Activated T-helper 2 cell treated with anti-CD3 and anti-CD28 coated beads, Interferon-gamma antibody, Interleukin-2, Interleukin-4, amounts not matched to agents 10 μg/mL and 5 μg/mL and 100 μg/mL, durations not matched to agents 14 hours and 24 hours and 36 hours (primary cell): Measurements from ENCODE around the gene BATF3. TPM values are rescaled to one million over a fixed set of nuclear protein-coding genes. Genes with fewer than 3 reads are reported as not detected.
"Not testable (repeated sequence)": the region's sequence is repeated elsewhere in the genome, so short reads cannot be mapped to it uniquely, and the experiment has no call there.

Experiments used
- DNase-seq: peaks from one replicate; pipeline ENCODE4 v3.0.0; 2021; ENCODE audit warnings: low spot score
- H3K27ac Mint-ChIP-seq: one replicate; pipeline ENCODE4 v1.8.0; 2021; ENCODE audit warnings: mixed read lengths
- H3K27me3 Mint-ChIP-seq: one replicate; pipeline ENCODE4 v1.8.0; 2021; ENCODE audit warnings: low read depth, mixed read lengths
- H3K36me3 Mint-ChIP-seq: one replicate; pipeline ENCODE4 v1.8.0; 2021; ENCODE audit warnings: low read depth, mixed read lengths
- H3K4me1 Mint-ChIP-seq: one replicate; pipeline ENCODE4 v1.8.0; 2021; ENCODE audit warnings: low read depth, mixed read lengths
- H3K4me3 Mint-ChIP-seq: one replicate; pipeline ENCODE4 v1.8.0; 2021; ENCODE audit warnings: low read depth, mild to moderate bottlenecking, moderate library complexity, mixed read lengths
- H3K9me3 Mint-ChIP-seq: one replicate; pipeline ENCODE4 v1.8.0; 2021; ENCODE audit warnings: mixed read lengths
- intact Hi-C: fragments of 100-400 bp; cut with micrococcal nuclease; formaldehyde crosslinking; loops from one replicate; pipeline ENCODE4 v1.15.1; 2023
- total RNA-seq: library from RNA; stranded (reverse); gene quantifications from 2 replicates; pipeline ENCODE4 v1.2.3, GENCODE V29; 2022

The BATF3 gene
- total RNA-seq = 246 and 249 TPM in 2 replicates

DNA sequence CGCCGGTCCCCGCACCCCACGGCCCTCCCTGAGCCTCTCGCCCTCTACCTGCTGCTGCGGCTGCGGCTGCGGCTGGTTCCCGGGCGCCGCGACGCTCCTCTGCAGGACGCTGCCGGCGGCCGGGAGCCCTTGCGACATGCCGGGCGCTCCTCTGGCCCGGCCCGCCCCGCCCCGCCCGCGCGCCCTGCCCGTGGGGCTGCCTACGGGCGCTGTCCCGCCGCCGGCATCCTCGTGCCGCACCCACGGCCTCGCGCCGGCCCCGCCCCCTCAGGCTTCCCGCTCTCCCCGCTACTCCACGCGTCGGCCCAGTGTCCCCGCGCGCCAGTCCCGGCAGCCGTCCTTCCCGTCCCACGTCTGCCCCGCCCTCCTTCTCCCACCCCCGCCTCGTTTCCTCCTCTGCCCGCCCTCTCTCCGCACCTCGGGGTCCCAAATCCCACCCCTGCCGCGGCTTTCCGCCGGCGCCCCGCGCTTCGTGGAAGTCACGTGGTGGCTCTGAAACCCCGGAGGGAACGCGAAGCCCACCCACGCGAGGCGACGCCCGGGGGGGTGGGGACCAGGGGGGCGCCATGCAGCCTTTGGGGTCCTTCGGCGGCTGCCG, at the start of gene BATF3:
TSS of gene BATF3 (minus strand) at position 216 of the 598 bp plus-strand sequence. CDS start at position 138, 78 bp downstream.
- Mint-ChIP-seq H3K27me3 (no peaks in the 10 kb centered on the region), H3K36me3 (peaks cover 36% of the 10 kb centered on the region), H3K9me3 (no peaks in the 10 kb centered on the region)

DNA sequence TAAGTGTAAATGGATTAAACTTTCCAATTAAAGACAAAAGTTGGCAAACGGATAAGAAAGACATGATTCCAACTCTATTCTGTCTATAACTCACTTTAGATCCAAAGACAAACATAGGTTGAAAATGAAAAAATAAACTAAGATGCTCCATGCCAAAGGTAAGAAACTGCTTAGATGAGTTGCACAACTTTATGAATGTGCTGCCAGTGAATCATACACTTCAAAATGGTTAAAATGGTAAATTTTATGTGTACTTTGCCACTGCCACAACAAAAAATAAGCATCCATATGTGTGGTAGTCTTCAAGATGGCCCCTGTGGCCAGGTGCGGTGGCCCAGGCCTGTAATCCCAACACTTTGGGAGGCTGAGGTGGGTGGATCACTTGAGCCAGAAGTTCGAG, 46.9 kb upstream of the BATF3 start:
- Mint-ChIP-seq H3K4me3 (no peak overlapping the region), H3K27me3 (no peaks in the 10 kb centered on the region), H3K36me3 (peaks cover 51% of the 10 kb centered on the region), H3K9me3 (peaks cover 16% of the 10 kb centered on the region), H3K4me1 (peaks cover 35% of the 10 kb centered on the region), H3K27ac (no peak overlapping the region)
- no peak for DNase-seq
- intact Hi-C loops = no loop called here

More for the DNA sequence above, at the start of gene BATF3:
- intact Hi-C loops = loop anchor here (1.0 to 5.0 kb wide), 6 partner anchors 13 to 159 kb away; partner anchors contain the start of genes ATF3 and FLVCR1
- peak within 1 kb of the TSS; percentile 85 for H3K27ac Mint-ChIP-seq
- peaks cover 70% of the 10 kb centered on the region for H3K4me1 Mint-ChIP-seq
- H3K4me3 Mint-ChIP-seq = peak within 1 kb of the TSS; percentile 90
- DNase-seq = no peak

DNA sequence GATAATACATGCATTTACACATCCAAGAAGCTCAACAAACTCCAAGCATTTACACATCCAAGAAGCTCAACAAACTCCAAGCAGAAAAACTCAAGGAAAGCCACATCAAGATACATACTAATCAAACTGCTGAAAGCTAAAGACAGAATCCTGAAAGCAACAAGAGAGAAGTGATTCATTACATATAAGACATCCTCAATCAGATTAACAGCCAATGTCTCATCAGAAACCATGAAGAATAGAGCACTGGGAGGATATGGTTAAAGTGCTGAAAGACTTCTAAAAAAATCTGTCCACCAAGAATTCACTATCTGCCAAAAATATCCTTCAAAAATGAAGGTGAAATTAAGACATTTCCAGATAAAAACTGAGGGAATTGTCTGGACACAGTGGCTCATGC, 45.7 kb upstream of the BATF3 start:
- Mint-ChIP-seq H3K27me3 (no peaks in the 10 kb centered on the region), H3K9me3 (peaks cover 22% of the 10 kb centered on the region), H3K36me3 (peaks cover 57% of the 10 kb centered on the region), H3K27ac (peak overlapping the region; percentile 42), H3K4me1 (peaks cover 43% of the 10 kb centered on the region), H3K4me3 (no peak overlapping the region)
- intact Hi-C loops = no loop called here
- no peak for DNase-seq

- peaks cover 22% of the 10 kb centered on the region for H3K9me3 Mint-ChIP-seq
- H3K4me1 Mint-ChIP-seq = peaks cover 47% of the 10 kb centered on the region
- H3K36me3 Mint-ChIP-seq = peaks cover 58% of the 10 kb centered on the region
- H3K4me3 Mint-ChIP-seq = no peak overlapping the region
- intact Hi-C loops = no loop called here
- DNase-seq = no peak
- peak overlapping the region; percentile 21 for H3K27ac Mint-ChIP-seq
- no peaks in the 10 kb centered on the region for H3K27me3 Mint-ChIP-seq
These were observed 44.3 kb upstream of the BATF3 start for GRCh38 chr1:212743901-212744475.

DNA sequence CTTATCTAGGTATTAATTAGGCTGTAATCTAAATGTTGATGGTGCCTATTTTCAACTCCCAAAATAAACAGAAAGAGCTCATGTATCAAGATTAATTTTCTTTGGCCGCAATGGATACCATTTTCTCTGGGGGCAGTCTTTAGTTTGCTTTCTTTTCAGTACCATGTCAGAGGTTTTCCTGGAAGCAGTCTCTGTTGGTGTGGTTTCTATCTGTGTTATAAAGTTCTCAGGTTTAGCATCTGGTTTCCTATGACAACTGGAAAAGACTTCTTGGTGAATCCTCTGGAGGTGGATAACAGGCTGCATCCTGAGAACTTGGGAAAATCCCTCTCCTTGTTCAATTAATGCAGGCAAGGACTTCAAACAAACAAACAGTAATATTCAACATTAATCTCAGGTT, 38.7 kb upstream of the BATF3 start:
- H3K4me3 Mint-ChIP-seq = no peak overlapping the region
- intact Hi-C loops = loop anchor here (1.0 kb wide), 1 partner anchor 16 kb away; no protein-coding TSS in a partner anchor

GRCh38 chr1:212737559-212737958, 37.9 kb upstream of the BATF3 start:
- intact Hi-C loops = no loop called here
- H3K4me3 Mint-ChIP-seq = no peak overlapping the region
- H3K4me1 Mint-ChIP-seq = peaks cover 40% of the 10 kb centered on the region
- H3K9me3 Mint-ChIP-seq = peaks cover 15% of the 10 kb centered on the region
- H3K27ac Mint-ChIP-seq = no peak overlapping the region
- DNase-seq = no peak
- H3K27me3 Mint-ChIP-seq = no peaks in the 10 kb centered on the region
- peaks cover 41% of the 10 kb centered on the region for H3K36me3 Mint-ChIP-seq

More for the DNA sequence above, 38.7 kb upstream of the BATF3 start:
- H3K9me3 Mint-ChIP-seq = peaks cover 15% of the 10 kb centered on the region
- H3K27me3 Mint-ChIP-seq = no peaks in the 10 kb centered on the region
- H3K27ac Mint-ChIP-seq = peak overlapping the region; percentile 88
- peaks cover 41% of the 10 kb centered on the region for H3K36me3 Mint-ChIP-seq
- no peak for DNase-seq
- peaks cover 40% of the 10 kb centered on the region for H3K4me1 Mint-ChIP-seq

DNA sequence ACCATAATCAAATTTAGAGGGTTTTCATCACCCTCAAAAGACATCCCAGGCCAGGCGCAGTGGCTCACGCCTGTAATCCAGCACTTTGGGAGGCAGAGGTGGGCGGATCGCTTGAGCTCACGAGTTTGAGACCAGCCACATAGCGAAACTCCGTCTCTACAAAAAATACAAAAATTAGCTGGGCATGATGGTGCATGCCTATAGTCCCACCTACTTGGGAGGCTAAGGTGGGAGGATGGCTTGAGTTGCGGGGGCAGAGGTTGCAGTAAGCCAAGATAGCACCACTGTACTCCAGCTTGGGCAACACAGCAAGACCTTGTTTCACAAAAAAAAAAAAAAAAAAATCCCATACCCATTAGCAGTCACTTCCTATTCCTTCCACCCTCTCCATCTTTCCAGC, 33.5 kb upstream of the BATF3 start:
- H3K27ac Mint-ChIP-seq = no peak overlapping the region
- no peak overlapping the region for H3K4me3 Mint-ChIP-seq
- H3K4me1 Mint-ChIP-seq = peaks cover 31% of the 10 kb centered on the region
- H3K27me3 Mint-ChIP-seq = no peaks in the 10 kb centered on the region
- no peaks in the 10 kb centered on the region for H3K9me3 Mint-ChIP-seq
- intact Hi-C loops = no loop called here
- H3K36me3 Mint-ChIP-seq = peaks cover 17% of the 10 kb centered on the region
- no peak for DNase-seq

- intact Hi-C loops = no loop called here
- peaks cover 33% of the 10 kb centered on the region for H3K4me1 Mint-ChIP-seq
These were observed 32.0 kb upstream of the BATF3 start for GRCh38 chr1:212731630-212732029.

GRCh38 chr1:212728606-212729005, 29.0 kb upstream of the BATF3 start:
- Mint-ChIP-seq H3K27ac (peak overlapping the region; percentile 72), H3K36me3 (peaks cover 35% of the 10 kb centered on the region), H3K4me1 (peaks cover 44% of the 10 kb centered on the region), H3K4me3 (no peak overlapping the region), H3K27me3 (no peaks in the 10 kb centered on the region), H3K9me3 (peaks cover 8% of the 10 kb centered on the region)
- no peak for DNase-seq
- intact Hi-C loops = no loop called here

More at GRCh38 chr1:212731630-212732029, 32.0 kb upstream of the BATF3 start:
- Mint-ChIP-seq H3K27me3 (no peaks in the 10 kb centered on the region), H3K27ac (no peak overlapping the region), H3K4me3 (no peak overlapping the region), H3K9me3 (no peaks in the 10 kb centered on the region), H3K36me3 (peaks cover 27% of the 10 kb centered on the region)
- no peak for DNase-seq

DNA sequence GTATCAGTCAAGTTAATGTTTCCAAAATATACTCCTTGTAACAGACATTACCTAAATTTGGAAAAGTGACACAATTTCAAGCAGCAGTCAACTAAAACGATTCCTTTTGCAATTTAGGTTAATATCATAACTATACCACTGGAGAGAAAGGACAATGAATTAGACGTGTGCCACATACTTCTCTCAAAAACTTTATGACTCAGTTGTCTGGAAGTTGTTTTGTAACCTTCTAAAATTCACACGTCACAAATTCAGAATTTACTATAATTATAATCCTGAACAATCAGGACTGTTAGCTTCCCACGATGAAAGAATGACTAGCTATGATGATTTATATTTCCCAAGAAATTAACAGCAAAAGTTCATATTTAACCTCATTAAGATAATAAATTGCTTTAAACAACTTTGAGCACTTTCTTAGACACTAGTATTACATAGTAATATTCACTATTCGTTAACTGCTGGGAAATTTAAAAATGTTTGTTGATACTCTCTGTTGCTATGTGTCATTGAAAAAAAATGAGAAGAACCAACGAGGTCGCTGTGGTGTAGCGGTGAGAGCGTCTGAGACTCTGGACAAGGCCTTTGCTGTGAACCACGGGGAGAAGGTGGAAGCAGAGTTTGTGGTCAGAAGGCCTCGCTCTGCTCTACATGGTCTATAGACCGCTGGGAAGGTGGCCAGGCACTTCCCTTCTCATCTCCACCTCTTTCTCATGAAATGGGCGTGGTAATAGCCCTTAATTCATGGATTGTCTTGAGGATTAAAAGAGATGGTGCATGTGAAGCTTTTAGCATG, 27.9 kb upstream of the BATF3 start:
- peaks cover 16% of the 10 kb centered on the region for H3K9me3 Mint-ChIP-seq
- no peak for DNase-seq
- peaks cover 40% of the 10 kb centered on the region for H3K36me3 Mint-ChIP-seq
- H3K4me1 Mint-ChIP-seq = peaks cover 52% of the 10 kb centered on the region
- H3K27ac Mint-ChIP-seq = peak overlapping the region; percentile 91
- intact Hi-C loops = loop anchor here (1.0 to 2.0 kb wide), 2 partner anchors 13 to 15 kb away; no protein-coding TSS in a partner anchor
- H3K4me3 Mint-ChIP-seq = no peak overlapping the region
- no peaks in the 10 kb centered on the region for H3K27me3 Mint-ChIP-seq

GRCh38 chr1:212724679-212725078, 25.0 kb upstream of the BATF3 start:
- Mint-ChIP-seq H3K9me3 (peaks cover 18% of the 10 kb centered on the region), H3K36me3 (peaks cover 40% of the 10 kb centered on the region)
- not testable (repeated sequence) for H3K27me3 Mint-ChIP-seq

DNA sequence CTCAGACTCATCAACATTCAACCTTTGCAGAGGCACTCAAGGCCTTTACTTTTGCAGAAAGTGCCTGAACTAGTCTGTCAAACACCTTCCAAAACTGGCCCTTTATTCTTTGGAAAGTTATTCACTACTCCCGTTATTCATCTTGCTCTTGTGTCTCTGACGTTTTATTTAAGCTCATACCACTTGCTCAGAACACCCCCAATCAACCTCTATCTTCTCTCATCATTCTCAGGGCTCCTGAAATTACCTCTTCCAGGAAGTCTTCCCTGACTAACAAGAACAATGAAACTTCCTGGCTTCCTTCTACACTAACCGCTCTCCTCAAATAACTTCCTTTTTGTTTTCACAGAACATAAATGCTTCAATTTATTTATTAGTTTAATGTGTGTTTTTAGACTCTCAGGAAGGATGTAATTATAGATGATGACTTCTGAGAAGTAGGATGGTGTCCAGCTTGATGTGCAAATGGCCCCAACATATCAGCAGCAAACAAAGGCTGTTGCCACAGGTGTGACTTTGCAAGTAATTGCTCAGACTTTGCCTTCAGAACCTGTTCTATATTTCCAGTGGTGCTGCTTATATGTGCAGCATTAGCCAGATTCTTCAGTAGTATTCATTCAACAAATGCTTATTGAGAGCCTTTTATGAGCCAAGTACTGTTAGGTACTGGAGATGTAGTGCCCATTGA, 22.8 kb upstream of the BATF3 start:
- H3K4me3 Mint-ChIP-seq = peak overlapping the region; percentile 2
- no peak for DNase-seq
- H3K27me3 Mint-ChIP-seq = no peaks in the 10 kb centered on the region
- peaks cover 53% of the 10 kb centered on the region for H3K4me1 Mint-ChIP-seq
- peaks cover 46% of the 10 kb centered on the region for H3K36me3 Mint-ChIP-seq
- H3K9me3 Mint-ChIP-seq = peaks cover 19% of the 10 kb centered on the region
- intact Hi-C loops = loop anchor here (1.0 kb wide), 1 partner anchor 16 kb away; no protein-coding TSS in a partner anchor
- peak overlapping the region; percentile 73 for H3K27ac Mint-ChIP-seq

More at GRCh38 chr1:212724679-212725078, 25.0 kb upstream of the BATF3 start:
- H3K4me3 Mint-ChIP-seq, DNase-seq, intact Hi-C loops, H3K27ac Mint-ChIP-seq: not testable (repeated sequence)
- peaks cover 60% of the 10 kb centered on the region for H3K4me1 Mint-ChIP-seq
